ENCODE measurements around the gene CCL25.
"Not testable (repeated sequence)": the region's sequence is repeated elsewhere in the genome, so short reads cannot be mapped to it uniquely, and the experiment has no call there.

The CCL25 gene

DNA sequence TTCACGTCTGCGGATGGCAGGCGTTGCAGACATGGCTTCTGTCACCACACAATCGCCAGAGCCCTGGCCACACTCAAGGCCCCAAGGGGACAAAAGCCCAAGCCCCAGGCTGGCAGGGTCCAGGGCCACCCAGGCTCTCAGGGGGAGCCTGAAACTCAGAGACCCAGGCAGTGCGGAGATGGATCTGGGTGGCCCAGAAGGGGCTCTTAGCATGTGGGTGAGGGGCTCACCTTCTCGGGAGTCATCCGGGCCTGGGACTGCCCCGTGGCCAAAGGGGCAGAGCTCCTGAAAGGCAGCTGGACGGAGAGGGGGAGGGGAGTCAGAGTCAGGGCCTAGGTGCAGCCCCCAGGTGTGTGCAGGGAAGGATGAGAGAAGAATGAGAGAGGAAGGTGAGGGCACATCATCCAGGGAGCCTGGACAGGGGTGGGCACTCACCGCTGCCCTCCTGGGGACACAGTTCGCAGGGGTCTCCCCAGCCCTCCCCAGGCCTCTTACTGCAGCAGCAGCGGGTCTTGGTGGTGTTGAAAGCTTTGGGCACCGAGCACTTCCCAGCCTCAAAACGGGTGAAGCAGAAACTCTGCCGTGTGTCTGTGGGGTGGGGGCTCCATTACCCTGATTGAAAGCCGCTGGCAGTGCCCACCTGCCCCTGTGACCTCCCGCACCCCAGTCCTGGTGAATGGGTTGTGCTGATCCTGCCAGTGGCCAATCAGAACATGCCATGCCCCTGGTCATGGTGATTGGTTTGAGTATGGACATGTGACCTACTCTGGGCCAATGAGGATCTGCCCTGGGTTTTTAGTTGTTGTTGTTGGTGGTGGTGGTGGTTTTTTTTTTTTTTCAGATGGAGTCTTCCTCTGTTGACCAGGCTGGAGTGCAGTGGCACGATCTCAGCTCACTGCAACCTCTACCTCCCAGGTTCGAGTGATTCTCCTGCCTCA, 37.4 kb downstream of the CCL25 start:
- DNase-seq (ENCODE audit: insufficient read length) (no peak), FAIRE-seq (no peak)
- TF ChIP-seq POLR2AphosphoS5 (IDR thresholded peaks at IDR 0.05; ENCODE audit: low read depth, low read length) (no peak), POLR2A (IDR thresholded peaks at IDR 0.05; ENCODE audit: low read depth, low read length) (no peak), TAF1 (IDR thresholded peaks at IDR 0.05; ENCODE audit: borderline replicate concordance, low read depth, low read length) (no peak)

DNA sequence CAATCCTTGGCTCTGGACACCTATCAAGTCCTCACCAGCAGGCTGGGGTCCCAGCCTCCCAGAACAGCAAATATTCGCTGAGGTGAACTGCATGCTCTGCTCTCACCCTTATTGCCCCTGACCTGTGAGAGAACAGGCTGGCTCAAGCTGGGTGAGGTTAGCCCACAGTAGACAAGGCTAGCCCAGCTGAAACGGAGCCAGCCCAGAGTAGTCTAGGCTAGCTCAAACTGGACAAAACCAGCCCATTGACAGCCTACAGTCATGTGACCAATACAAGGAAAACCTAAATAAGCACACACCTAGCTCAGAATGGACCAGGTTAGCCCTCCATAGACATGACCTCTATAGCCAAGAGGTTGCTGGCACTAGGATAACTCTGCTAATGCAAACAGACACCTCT, 38.4 kb downstream of the CCL25 start:
- TF ChIP-seq POLR2AphosphoS5 (IDR thresholded peaks at IDR 0.05; ENCODE audit: low read depth, low read length) (no peak), TAF1 (IDR thresholded peaks at IDR 0.05; ENCODE audit: borderline replicate concordance, low read depth, low read length) (no peak), POLR2A (IDR thresholded peaks at IDR 0.05; ENCODE audit: low read depth, low read length) (no peak)
- no peak for FAIRE-seq
- DNase-seq (ENCODE audit: insufficient read length), result no peak

GRCh38 chr19:8093740-8094139, 41.2 kb downstream of the CCL25 start:
- FAIRE-seq (no peak), DNase-seq (ENCODE audit: insufficient read length) (no peak)
- TF ChIP-seq TAF1 (IDR thresholded peaks at IDR 0.05; ENCODE audit: borderline replicate concordance, low read depth, low read length), result no peak
- TF ChIP-seq POLR2AphosphoS5 (IDR thresholded peaks at IDR 0.05; ENCODE audit: low read depth, low read length), result no peak
- no peak for TF ChIP-seq POLR2A (IDR thresholded peaks at IDR 0.05; ENCODE audit: low read depth, low read length)

DNA sequence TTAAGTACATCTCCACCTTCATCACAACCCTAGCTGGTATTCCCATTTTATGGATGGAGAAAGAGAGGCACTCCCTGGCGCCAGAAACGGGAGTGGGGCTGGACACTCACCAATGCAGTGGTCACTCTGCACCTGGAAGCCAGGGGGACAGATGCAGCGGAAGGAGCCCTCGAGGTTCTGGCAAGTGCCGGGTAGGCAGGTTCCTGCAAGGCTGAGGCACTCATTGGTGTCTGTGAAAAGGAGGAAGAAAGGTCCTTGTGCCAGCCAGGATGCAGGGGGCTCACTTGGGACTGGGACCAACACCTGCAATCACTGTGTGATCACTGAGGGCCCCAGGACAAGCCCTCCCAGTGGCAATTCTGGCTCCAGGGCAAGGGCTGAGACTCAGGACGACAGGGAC, 41.8 kb downstream of the CCL25 start:
- FAIRE-seq, result no peak
- no peak for DNase-seq (ENCODE audit: insufficient read length)
- TF ChIP-seq POLR2A (IDR thresholded peaks at IDR 0.05; ENCODE audit: low read depth, low read length) (no peak), TAF1 (IDR thresholded peaks at IDR 0.05; ENCODE audit: borderline replicate concordance, low read depth, low read length) (no peak), POLR2AphosphoS5 (IDR thresholded peaks at IDR 0.05; ENCODE audit: low read depth, low read length) (no peak)

DNA sequence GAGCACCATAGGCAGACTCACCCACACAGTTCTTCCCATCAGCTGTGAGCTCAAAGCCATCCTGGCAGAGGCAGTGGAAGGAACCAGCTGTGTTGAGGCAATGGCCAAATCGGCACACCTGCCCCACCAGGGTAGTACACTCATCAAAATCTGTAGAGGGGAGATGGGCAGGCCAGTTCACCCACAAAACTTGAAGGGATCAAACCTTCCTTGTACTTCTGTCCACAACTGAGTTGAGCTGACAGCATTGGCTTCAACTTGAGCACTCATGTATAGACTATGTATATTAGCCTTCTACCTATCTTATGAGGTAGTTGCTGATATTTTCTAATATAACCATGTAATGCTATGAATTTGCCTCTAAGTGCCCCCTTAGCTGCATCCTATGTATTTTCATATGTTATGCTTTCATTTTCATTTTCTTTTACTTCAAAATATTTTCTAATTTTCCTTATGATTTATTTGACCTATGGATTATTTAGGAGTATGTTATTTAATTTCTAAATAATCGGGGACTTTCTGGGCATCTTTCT, 42.9 kb downstream of the CCL25 start:
- DNase-seq (ENCODE audit: insufficient read length) (no peak), FAIRE-seq (no peak)
- TF ChIP-seq POLR2AphosphoS5 (IDR thresholded peaks at IDR 0.05; ENCODE audit: low read depth, low read length), result no peak
- no peak for TF ChIP-seq POLR2A (IDR thresholded peaks at IDR 0.05; ENCODE audit: low read depth, low read length)
- no peak for TF ChIP-seq TAF1 (IDR thresholded peaks at IDR 0.05; ENCODE audit: borderline replicate concordance, low read depth, low read length)

- no peak for DNase-seq (ENCODE audit: insufficient read length)
- no peak for FAIRE-seq
- TF ChIP-seq POLR2AphosphoS5 (IDR thresholded peaks at IDR 0.05; ENCODE audit: low read depth, low read length), result no peak
- TF ChIP-seq TAF1 (IDR thresholded peaks at IDR 0.05; ENCODE audit: borderline replicate concordance, low read depth, low read length), result no peak
- TF ChIP-seq POLR2A (IDR thresholded peaks at IDR 0.05; ENCODE audit: low read depth, low read length), result no peak
Measured at GRCh38 chr19:8096071-8096470, 43.5 kb downstream of the CCL25 start.

GRCh38 chr19:8097198-8097597, 44.6 kb downstream of the CCL25 start:
- DNase-seq (ENCODE audit: insufficient read length) (no peak), FAIRE-seq (no peak)
- TF ChIP-seq POLR2AphosphoS5 (IDR thresholded peaks at IDR 0.05; ENCODE audit: low read depth, low read length) (no peak), TAF1 (IDR thresholded peaks at IDR 0.05; ENCODE audit: borderline replicate concordance, low read depth, low read length) (no peak), POLR2A (IDR thresholded peaks at IDR 0.05; ENCODE audit: low read depth, low read length) (no peak)

DNA sequence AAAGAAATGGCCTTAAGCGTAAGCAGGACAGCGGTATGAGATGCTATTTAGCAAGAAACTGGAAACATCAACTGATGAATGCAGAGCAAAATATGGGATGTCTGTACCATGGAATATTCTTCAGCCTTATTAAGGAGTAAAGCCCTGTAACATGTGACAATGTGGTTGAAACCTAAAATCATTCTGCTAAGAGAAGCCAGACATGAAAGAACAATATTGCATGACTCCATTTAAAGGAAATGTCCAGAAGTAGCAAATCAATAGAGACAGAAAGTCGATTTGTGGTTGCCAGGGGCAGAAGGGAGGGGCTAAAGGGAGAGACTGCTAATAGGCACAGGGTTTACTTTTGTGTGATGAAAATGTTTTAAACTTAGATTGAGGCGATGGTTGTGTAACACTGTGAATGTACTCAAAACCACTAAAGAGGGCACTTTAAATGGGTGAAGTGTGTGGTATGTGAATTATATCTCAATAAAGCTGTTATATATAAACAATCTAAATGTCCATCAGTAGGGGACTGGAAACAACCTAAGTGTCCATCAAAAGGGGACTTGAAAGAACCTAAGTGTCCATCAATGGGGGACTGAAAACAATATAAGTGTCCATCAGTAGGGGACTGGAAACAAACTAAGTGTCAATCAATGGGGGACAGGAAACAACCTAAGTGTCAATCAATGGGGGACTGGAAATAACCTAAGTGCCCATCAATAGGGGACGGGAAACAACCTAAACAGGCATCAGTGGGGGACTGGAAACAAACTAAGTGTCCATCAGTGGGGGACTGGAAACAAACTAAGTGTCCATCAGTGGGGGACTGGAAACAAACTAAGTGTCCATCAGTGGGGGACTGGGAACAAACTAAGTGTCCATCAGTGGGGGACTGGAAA, 45.4 kb downstream of the CCL25 start:
- TF ChIP-seq POLR2A (IDR thresholded peaks at IDR 0.05; ENCODE audit: low read depth, low read length) (no peak), POLR2AphosphoS5 (IDR thresholded peaks at IDR 0.05; ENCODE audit: low read depth, low read length) (no peak), TAF1 (IDR thresholded peaks at IDR 0.05; ENCODE audit: borderline replicate concordance, low read depth, low read length) (no peak)

DNA sequence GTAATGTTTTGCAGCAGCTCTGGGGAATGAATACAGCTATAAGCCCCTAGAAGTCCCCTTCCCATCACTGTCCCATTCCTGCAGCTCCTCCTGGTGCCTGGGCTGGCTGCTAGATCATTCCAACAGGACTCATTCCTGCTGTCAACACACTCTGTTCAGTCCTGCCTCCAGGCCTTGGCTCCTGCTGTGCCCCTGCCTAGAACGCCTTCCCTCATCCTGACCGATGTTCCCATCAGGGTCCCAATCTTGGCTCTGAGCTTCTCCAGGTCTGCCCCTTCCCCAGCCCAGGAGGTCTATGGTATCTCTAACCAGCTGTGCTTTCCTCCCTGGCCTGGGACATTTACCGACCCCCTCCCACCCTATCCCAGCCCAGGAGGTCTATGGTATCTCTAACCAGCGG, 48.8 kb downstream of the CCL25 start:
- FAIRE-seq (no peak), DNase-seq (ENCODE audit: insufficient read length) (no peak)
- TF ChIP-seq POLR2A (IDR thresholded peaks at IDR 0.05; ENCODE audit: low read depth, low read length) (no peak), POLR2AphosphoS5 (IDR thresholded peaks at IDR 0.05; ENCODE audit: low read depth, low read length) (no peak), TAF1 (IDR thresholded peaks at IDR 0.05; ENCODE audit: borderline replicate concordance, low read depth, low read length) (no peak)

More for the DNA sequence above, 45.4 kb downstream of the CCL25 start:
- no peak for FAIRE-seq
- DNase-seq (ENCODE audit: insufficient read length), result no peak

DNA sequence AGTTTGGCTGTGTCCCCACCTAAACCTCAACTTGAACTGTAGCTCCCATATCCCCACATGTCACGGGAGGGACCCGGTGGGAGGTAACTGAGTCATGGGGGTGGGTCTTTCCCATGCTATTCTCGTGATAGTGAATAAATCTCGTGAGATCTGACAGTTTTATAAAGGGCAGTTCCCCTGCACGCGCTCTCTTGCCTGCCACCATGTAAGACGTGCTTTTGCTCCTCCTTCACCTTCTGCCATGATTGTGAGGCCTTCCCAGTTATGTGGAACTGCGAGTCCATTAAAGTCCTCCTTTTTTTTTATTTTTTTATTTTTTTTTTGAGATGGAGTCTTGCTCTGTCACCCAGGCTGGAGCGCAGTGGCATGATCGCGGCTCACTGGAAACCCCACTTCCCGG, 49.4 kb downstream of the CCL25 start:
- DNase-seq (ENCODE audit: insufficient read length); FAIRE-seq: not testable (repeated sequence)

GRCh38 chr19:8105471-8105870, 52.9 kb downstream of the CCL25 start:
- TF ChIP-seq TAF1 (IDR thresholded peaks at IDR 0.05; ENCODE audit: borderline replicate concordance, low read depth, low read length) (no peak), POLR2A (IDR thresholded peaks at IDR 0.05; ENCODE audit: low read depth, low read length) (no peak), POLR2AphosphoS5 (IDR thresholded peaks at IDR 0.05; ENCODE audit: low read depth, low read length) (no peak)
- FAIRE-seq, result no peak
- no peak for DNase-seq (ENCODE audit: insufficient read length)
